Measurements from ENCODE around the gene TUBB6.
A peak's percentile ranks its signal among the peaks of the same experiment; 100 is the strongest.

TUBB6 gene

DNA sequence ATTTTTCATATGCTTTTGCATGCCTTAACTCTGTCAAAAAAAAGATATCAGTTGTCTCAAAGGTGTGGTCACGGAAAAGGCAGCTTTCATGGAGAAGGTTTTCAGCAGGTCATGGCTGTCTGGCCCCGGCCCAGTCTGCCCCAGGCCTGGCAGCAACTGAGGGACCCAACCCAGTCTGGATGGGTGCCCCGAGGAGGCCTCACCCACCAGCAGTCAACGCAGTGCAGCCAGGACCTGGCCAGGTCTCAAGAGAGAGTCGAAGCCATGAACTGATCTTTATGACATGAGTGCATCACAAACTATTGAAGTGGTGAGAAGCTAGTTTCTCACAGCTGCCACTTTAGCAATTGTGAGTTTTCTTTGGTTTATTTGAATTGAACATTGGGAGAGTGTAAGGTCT is 7.9 kb downstream of the TUBB6 start:
- DNase-seq = no peak

DNA sequence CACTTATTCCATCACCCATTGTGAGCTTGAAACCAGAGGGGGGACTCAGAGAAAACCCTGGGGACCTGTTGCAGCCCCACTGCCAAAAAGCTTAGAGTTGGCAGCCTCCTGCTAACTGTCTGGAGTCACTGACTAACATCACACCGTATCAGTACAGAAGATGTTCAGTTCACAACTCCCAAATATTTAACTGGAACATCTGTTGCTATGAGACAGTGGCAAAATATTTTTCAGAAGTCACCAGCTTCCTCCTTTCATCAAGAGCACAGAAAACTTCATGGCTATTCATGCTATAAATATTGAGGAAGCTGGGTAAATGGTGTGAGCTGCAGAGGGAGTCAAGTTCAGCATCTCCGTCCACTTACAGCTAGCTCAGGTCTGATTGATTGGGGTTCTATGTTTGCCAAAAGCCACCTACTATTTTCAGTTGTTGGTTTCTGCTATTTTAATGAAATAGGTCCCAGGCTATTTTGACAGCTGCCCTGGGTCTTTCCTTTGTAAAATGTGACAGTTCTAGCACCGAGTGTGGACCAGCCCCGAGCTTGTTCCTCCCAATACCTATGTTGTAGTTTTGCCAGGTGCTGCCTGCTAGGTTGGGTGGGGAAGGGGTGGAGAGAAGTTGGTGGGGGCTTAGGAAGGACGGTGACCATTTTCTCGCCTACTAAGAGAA is 9.8 kb downstream of the TUBB6 start:
- DNase-seq = no peak

DNA sequence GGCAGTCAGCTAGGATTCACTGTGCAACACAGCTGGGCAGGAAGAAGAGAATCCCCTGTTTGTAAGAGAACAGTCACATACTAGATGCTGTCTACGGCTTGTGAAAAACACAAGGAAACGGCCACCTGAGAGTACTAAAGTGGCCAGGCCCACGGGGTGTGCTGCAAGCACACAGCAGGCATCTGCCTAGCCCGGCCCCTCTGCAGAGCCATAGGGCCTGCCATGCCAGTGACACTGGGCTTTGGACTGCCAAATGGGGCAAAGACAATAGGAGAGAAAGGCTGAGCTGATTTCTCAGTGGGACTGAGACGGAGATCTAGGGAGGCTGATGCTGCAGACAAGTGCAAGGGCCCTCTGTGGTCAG is 10.3 kb downstream of the TUBB6 start:
- DNase-seq = no peak

DNA sequence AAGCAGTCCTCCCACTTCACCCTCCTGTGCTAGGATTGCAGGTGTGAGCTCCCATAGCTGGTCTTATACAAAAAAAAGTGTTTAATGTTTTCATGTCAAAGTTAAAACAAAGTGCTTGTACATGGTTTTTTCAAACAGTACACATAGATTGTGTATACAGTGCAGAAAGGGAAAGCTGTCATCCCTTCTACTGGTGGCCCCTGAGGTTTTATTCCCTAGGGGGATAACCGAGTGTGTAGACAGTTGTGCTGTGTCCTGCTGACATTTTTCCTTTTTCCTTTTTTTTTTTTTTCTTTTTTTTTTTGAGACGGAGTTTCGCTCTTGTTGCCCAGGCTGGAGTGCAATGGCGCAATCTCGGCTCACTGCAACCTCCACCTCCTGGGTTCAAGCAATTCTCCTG is 10.8 kb downstream of the TUBB6 start:
- DNase-seq = no peak

GRCh38 chr18:12321333-12321732 is 13.3 kb downstream of the TUBB6 start:
- DNase-seq = no peak

DNA sequence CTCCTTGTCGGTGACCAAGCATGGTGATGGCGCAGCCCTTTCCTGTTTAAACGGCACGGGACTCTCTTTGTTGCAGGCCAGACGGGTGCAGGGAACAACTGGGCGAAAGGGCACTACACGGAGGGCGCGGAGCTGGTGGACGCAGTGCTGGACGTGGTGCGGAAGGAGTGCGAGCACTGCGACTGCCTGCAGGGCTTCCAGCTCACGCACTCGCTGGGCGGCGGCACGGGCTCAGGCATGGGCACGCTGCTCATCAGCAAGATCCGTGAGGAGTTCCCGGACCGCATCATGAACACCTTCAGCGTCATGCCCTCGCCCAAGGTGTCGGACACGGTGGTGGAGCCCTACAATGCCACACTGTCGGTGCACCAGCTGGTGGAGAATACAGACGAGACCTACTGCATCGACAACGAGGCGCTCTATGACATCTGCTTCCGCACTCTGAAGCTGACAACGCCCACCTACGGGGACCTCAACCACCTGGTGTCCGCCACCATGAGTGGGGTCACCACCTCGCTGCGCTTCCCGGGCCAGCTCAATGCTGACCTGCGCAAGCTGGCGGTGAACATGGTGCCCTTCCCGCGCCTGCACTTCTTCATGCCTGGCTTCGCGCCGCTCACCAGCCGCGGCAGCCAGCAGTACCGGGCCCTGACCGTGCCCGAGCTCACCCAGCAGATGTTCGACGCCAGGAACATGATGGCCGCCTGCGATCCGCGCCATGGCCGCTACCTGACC is 17.1 kb downstream of the TUBB6 start:
- DNase-seq = no peak

GRCh38 chr18:12325726-12326245 is 17.7 kb downstream of the TUBB6 start:
- no peak for DNase-seq

- no peak for DNase-seq
These were observed 18.8 kb downstream of the TUBB6 start for GRCh38 chr18:12326711-12327460.

DNA sequence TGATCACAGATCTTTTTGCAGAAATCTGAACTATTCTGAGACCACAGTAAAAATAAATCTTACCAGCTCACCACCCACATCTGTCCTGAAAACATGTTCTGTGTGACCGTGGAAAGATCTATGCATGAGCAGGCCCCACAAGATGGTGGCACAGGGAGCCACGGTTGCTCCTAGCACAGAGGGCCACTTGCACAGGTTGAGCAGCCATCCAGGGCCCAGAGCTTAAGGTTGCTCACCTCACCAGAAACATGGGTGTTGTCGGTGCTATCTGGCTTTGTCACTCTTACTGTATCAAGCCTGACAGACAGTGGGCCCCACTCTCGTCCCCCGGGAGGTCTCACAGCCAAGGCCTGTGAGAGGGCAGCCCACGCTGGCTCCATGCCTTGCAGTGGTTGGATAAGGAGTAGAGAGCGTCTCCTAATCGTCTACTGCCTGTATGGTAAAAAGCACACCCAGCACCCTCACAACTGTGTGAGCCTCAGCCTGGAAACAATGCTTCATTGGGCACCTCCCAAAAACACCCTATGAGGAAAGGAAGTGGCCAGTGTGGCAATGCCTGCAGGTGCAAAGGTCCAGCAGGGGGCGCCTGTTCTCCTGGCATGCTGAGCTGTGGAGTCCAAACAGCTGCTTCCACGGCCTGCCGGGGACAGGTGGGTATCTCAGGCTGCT is 19.6 kb downstream of the TUBB6 start:
- peak; percentile 78 for DNase-seq

DNA sequence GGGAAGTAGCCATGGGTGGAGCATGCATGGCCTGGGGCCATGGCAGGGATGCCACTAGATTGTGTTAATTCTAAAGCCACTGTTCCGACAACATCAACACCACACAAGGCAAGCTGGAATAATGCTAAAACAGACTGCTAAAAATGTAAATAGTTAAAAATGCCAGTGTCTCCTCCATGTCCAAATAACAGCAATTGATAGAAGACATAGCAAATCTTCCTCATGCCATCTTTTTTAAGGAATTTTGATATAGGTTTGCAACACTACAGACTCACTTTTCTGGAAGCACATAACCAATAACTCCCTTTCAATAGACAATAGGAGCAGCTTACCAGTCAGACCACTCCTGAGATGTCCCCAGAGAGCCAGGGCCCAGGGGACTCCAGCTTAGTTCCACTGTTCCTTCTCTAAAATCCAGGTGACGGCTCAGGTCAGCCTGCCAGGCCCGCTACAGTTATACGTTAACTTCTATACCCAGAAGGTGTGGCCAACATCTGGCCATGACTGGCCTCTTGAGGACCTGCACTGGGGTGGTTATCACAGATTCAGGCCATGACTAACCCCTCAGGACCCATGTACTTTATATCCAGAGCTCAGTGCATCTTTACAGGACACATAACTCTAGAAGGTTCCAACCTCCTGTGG is 20.3 kb downstream of the TUBB6 start:
- DNase-seq = no peak

GRCh38 chr18:12329125-12329698 is 21.2 kb downstream of the TUBB6 start:
- no peak for DNase-seq

- DNase-seq = no peak
These were observed 22.7 kb downstream of the TUBB6 start for GRCh38 chr18:12330766-12331165.

- DNase-seq = no peak
These were observed 25.7 kb downstream of the TUBB6 start for GRCh38 chr18:12333506-12334290.

- DNase-seq = no peak
These were observed 26.3 kb downstream of the TUBB6 start for GRCh38 chr18:12334366-12334808.

DNA sequence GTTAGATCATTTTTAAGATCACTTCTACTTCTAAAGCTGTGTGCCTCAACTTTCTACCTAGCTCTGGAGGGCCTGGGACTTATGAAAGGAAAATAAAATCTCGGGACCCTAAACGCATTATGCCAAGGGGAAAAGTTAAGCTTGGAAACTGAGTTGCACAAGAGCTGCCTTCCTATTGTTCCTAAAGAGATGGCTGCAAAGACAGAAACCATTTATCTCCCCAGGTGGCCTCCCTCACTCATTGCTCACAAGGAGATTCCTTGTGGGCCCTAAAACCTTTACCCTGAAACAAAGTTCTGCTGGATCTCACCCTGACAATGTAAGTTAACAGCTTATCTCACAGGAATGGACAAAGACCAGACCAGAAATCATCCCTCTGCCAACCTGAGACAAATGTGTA is 26.8 kb downstream of the TUBB6 start:
- no peak for DNase-seq

DNA sequence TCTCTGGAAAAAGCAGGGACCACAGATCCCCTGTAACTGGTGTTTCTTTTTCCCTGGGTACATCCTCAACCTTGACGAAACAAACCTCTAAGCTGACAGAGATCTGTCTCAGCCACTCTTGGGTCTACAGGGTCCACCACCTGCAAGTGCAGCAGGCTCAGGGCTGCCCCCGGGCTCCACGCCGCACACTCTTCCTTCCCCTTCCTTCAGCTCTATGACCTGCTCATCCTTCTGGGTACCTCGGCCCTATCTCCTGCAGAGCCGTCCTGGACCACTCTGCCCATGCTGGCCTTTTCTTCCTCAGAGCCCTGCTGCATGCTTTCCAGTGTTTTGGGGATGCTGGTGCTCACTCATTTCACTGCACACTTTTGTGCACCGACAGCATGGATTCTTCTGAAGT is 27.5 kb downstream of the TUBB6 start:
- DNase-seq = no peak

- DNase-seq = no peak
These were observed 28.2 kb downstream of the TUBB6 start for GRCh38 chr18:12336171-12336613.

GRCh38 chr18:12336887-12337286 is 28.8 kb downstream of the TUBB6 start:
- DNase-seq = no peak

DNA sequence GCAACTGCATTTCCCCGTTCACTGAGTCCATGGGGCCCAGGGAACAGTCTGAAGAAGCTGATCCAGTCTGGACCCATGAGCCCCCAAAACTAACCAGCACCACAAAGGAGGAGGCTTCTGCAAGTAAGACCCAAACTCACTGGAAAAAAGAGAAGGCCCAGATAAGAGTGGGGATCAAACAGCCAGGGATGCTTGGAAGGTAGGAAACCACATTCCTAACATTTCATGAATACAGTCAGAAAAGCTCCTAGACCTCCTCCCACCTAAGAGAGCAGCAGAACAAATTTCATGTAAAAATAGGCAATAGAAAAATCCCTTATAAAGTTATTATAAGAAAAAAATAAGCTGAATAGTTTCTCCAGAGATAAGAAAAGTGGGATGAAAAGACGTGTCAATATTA is 30.3 kb downstream of the TUBB6 start:
- DNase-seq = no peak

DNA sequence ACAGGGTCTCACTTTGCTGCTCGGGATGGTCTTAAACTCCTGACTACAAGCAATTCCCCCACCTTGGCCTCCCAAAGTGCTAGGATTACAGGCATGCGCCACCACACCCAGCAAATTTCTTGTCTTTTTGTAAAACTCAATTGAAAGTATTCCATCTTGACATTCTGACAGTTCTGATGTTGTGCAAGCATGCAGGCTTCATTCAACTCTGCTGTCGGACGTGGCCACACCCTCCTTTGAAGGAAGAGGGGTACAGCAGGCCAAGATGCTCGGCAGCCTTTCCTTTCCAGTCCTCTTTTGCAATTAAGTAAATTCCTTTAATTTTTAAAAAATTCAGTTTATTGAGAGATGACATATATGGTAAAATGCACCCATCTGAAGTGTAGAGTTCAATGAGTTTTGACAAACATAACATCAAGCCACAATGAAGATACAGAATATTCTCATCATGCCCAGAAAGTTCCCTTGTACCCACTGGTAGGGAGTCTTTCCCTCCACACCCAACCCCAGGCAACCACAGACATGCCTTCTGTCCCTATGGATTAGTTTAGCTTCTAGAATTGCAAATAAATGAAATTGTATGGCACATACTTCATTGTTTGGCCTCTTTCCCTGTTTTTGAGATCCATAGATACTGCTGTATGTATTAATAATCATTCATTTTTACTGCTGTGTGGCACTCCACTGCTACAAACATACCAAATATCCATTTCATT is 33.1 kb downstream of the TUBB6 start:
- DNase-seq = no peak

DNA sequence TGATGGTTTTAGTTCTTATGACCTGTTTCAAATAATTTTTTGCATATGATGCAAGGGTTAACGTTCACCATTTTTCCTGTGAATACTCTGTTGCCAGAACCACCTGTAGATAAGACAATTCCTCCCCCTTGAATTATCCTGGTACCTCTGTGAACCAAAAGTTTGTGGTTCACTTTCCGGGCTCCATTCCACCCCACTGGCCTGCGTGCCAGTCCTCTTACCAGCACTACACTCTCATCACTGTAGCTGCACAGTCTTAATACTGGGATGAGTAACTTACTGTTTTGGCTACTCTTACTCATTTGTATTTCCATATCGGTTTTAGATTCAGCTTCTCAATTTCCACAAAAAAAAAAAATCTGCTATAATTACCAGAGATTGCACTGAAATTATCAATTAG is 34.6 kb downstream of the TUBB6 start:
- no peak for DNase-seq

Measured in RPMI8226 (cell line).